ENCODE measurements around the gene CCL22. TPM values are rescaled to one million over a fixed set of nuclear protein-coding genes. Genes with fewer than 3 reads are reported as not detected.

The CCL22 gene
- total RNA-seq, 1 donor, result not detected

GRCh38 chr16:57403965-57404817, 45.6 kb downstream of the CCL22 start, which contains the start of gene CCL17:
Gene CCL17 (plus strand): TSS chr16:57404767. CDS start chr16:57413933, 9,166 bp downstream.
- no peak within 1 kb of the TSS for H3K4me3 ChIP-seq (ENCODE audit: low read depth, low read length)
- DNase-seq (ENCODE audit: low read depth), result no peak
- no peak for TF ChIP-seq CTCF (IDR thresholded peaks at IDR 0.05; ENCODE audit: insufficient read depth, low read length)

- no peak overlapping the region for H3K4me3 ChIP-seq (ENCODE audit: low read depth, low read length)
- DNase-seq (ENCODE audit: low read depth), result no peak
- TF ChIP-seq CTCF (IDR thresholded peaks at IDR 0.05; ENCODE audit: insufficient read depth, low read length), result no peak
These were observed 46.5 kb downstream of the CCL22 start for GRCh38 chr16:57405097-57405496.

GRCh38 chr16:57406881-57407280, 48.3 kb downstream of the CCL22 start:
- H3K4me3 ChIP-seq (ENCODE audit: low read depth, low read length), result no peak overlapping the region
- DNase-seq (ENCODE audit: low read depth), result no peak
- no peak for TF ChIP-seq CTCF (IDR thresholded peaks at IDR 0.05; ENCODE audit: insufficient read depth, low read length)

- H3K4me3 ChIP-seq (ENCODE audit: low read depth, low read length), result no peak overlapping the region
- no peak for TF ChIP-seq CTCF (IDR thresholded peaks at IDR 0.05; ENCODE audit: insufficient read depth, low read length)
- DNase-seq (ENCODE audit: low read depth), result no peak
These were observed 49.2 kb downstream of the CCL22 start for GRCh38 chr16:57407521-57408353.

GRCh38 chr16:57409065-57409464, 50.5 kb downstream of the CCL22 start:
- no peak overlapping the region for H3K4me3 ChIP-seq (ENCODE audit: low read depth, low read length)
- TF ChIP-seq CTCF (IDR thresholded peaks at IDR 0.05; ENCODE audit: insufficient read depth, low read length), result no peak
- no peak for DNase-seq (ENCODE audit: low read depth)

GRCh38 chr16:57409870-57410587, 51.4 kb downstream of the CCL22 start:
- H3K4me3 ChIP-seq (ENCODE audit: low read depth, low read length), result no peak overlapping the region
- no peak for DNase-seq (ENCODE audit: low read depth)
- TF ChIP-seq CTCF (IDR thresholded peaks at IDR 0.05; ENCODE audit: insufficient read depth, low read length), result no peak

Measured in fibroblast of the aortic adventitia (primary cell).